Measurements from ENCODE around the gene CRYBG1. TPM values are rescaled to one million over a fixed set of nuclear protein-coding genes. Genes with fewer than 3 reads are reported as not detected.

The CRYBG1 gene
- polyA plus RNA-seq, 1 experiment: 0.75 TPM

DNA sequence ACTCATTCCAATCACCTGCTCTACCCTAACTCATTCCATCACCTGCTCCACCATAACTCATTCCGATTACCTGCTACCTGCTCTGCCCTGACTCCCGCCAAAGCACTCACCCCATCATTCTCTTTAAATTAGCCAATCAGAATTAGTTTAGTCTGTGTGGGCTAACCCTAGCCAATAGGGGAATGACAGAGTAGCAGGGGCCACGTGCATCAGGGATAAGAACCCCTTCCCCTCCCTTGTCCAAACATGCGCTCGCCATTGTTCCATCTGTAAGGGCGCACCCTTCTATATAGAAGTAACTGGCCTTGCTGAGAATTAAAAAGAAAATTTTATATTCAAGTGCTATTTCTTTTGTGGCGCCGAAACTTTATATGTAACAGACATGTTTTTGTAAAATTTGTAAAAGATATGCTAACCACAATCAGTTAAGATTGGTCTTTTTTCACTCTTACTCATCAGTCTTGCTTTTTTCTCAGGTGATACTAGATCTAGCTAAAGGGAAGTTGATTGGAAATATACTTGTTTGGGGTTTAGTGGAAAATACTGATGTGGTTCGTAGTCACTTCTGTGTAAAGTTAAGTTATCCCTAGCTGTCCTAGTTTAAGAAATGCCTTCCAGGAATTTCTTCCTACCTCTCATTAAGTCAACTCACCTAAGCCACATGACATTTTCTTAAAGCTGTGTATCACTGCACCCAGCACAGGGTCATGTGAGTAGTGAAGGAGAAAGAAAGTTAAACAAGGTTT lies 252.3 kb downstream of the CRYBG1 start:
- ChIA-PET POLR2A (no interaction called here), CTCF (interaction anchor here (1.0 to 1.4 kb wide), 2 partner anchors 9 kb away, joined by 3 read pairs; no protein-coding TSS in a partner anchor)
- H3K36me3 ChIP-seq (ENCODE audit: control insufficient read depth, insufficient read depth, low read length): no peaks in the 10 kb centered on the region
- DNase-seq (ENCODE audit: low read depth): no peak
- H3K4me3 ChIP-seq (ENCODE audit: low read depth, low read length): no peak overlapping the region
- TF ChIP-seq, protein P1, sequence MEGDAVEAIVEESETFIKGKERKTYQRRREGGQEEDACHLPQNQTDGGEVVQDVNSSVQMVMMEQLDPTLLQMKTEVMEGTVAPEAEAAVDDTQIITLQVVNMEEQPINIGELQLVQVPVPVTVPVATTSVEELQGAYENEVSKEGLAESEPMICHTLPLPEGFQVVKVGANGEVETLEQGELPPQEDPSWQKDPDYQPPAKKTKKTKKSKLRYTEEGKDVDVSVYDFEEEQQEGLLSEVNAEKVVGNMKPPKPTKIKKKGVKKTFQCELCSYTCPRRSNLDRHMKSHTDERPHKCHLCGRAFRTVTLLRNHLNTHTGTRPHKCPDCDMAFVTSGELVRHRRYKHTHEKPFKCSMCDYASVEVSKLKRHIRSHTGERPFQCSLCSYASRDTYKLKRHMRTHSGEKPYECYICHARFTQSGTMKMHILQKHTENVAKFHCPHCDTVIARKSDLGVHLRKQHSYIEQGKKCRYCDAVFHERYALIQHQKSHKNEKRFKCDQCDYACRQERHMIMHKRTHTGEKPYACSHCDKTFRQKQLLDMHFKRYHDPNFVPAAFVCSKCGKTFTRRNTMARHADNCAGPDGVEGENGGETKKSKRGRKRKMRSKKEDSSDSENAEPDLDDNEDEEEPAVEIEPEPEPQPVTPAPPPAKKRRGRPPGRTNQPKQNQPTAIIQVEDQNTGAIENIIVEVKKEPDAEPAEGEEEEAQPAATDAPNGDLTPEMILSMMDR (IDR thresholded peaks at IDR 0.05; ENCODE audit: insufficient read depth, low read depth, low read length): no peak
- H3K27me3 ChIP-seq (ENCODE audit: control insufficient read depth, insufficient read depth, low read length): no peaks in the 10 kb centered on the region

GRCh38 chr6:106613590-106613989 lies 253.1 kb downstream of the CRYBG1 start:
- DNase-seq (ENCODE audit: low read depth): no peak
- Histone ChIP-seq H3K27me3 (ENCODE audit: control insufficient read depth, insufficient read depth, low read length) (no peaks in the 10 kb centered on the region), H3K4me3 (ENCODE audit: low read depth, low read length) (no peak overlapping the region), H3K36me3 (ENCODE audit: control insufficient read depth, insufficient read depth, low read length) (no peaks in the 10 kb centered on the region)
- ChIA-PET POLR2A (no interaction called here), CTCF (interaction anchor here (1.0 kb wide), 2 partner anchors 8 to 10 kb away, joined by 3 read pairs; no protein-coding TSS in a partner anchor)
- TF ChIP-seq, protein P1 (IDR thresholded peaks at IDR 0.05; ENCODE audit: insufficient read depth, low read depth, low read length): no peak

DNA sequence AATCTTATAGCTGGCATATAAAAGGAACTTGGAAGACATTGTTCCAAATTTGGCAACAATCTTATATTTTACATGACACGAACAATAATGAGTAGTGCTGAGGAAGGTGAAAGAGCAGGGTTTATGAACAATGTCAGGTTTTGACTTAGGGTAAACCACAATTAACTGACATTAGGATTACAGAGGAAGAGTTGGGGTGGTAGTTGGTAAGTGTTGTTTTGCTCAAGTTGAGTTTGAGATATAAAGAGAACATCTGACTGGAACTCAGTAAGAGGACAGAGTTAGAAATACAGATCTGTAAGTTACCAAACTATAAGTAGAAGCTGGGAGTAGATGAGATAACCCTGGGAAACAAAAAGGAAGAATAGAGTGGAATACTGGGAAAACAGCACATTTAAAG lies 253.6 kb downstream of the CRYBG1 start:
- Histone ChIP-seq H3K27me3 (ENCODE audit: control insufficient read depth, insufficient read depth, low read length) (no peaks in the 10 kb centered on the region), H3K4me3 (ENCODE audit: low read depth, low read length) (no peak overlapping the region), H3K36me3 (ENCODE audit: control insufficient read depth, insufficient read depth, low read length) (peaks cover under 1% of the 10 kb centered on the region; the same call in 1 of the 2 replicates)
- ChIA-PET CTCF (interaction anchor here (1.0 kb wide), 1 partner anchor 11 kb away, joined by 3 read pairs; no protein-coding TSS in a partner anchor), POLR2A (no interaction called here)
- DNase-seq (ENCODE audit: low read depth): no peak
- TF ChIP-seq, protein P1 (IDR thresholded peaks at IDR 0.05; ENCODE audit: insufficient read depth, low read depth, low read length): no peak

DNA sequence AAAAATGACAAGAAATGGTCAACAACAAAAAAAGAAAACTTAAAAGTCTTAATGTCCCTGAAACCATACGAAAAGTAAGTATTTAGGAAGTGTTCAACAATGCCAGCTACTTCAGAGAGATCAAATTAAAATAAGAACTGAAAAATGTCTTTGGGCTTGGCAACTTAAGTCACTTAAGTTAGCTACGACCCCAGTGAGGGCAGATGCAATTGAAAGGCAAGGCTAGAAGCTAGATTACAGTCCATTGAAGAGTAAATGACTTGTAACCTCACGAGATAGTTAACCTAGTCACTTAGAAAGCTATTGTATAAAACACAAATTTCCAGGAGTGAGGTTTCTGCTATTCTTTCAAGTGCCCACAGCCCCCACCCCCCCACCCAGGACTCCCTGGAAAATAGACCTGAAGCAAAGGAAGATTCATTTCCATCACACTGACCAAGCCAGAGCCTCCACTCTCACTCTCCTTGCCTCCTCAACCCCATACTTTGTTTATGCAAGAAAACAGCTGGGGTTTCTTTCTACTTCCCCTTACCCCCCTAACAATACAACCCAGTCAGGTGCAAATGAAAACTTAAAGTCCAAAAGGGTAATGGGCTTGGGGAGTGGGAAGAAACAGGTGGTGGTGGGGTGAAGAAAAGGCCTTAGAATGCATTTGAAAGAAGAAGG lies 254.2 kb downstream of the CRYBG1 start:
- ChIA-PET CTCF (no interaction called here), POLR2A (no interaction called here)
- peaks cover 1% of the 10 kb centered on the region; the same call in 1 of the 2 replicates for H3K36me3 ChIP-seq (ENCODE audit: control insufficient read depth, insufficient read depth, low read length)
- no peak overlapping the region for H3K4me3 ChIP-seq (ENCODE audit: low read depth, low read length)
- H3K27me3 ChIP-seq (ENCODE audit: control insufficient read depth, insufficient read depth, low read length): no peaks in the 10 kb centered on the region
- no peak for DNase-seq (ENCODE audit: low read depth)
- TF ChIP-seq, protein P1 (IDR thresholded peaks at IDR 0.05; ENCODE audit: insufficient read depth, low read depth, low read length): no peak

DNA sequence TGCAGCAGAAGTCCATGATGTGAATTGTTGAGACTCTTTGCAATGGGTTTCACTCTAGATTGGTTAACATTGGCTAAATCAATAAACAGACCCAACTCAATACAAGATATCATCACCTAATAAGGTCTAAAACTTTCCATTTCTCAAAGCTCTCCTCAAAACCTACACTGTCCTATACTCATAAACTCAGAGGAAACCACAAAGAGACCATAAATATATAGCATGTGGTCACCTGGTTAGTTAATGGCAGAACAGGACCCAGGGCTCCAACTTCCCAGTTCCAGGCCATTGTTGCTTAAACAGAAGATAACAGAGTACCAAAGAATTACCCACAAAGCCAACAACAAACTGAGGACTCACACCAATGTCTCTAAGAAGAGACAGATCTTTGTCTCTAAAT lies 256.8 kb downstream of the CRYBG1 start:
- TF ChIP-seq, protein P1 (IDR thresholded peaks at IDR 0.05; ENCODE audit: insufficient read depth, low read depth, low read length): no peak
- CTCF ChIA-PET: interaction anchor here (1.6 kb wide), 1 partner anchor 9 kb away, joined by 4 read pairs; no protein-coding TSS in a partner anchor
- H3K4me3 ChIP-seq (ENCODE audit: low read depth, low read length): no peak overlapping the region
- DNase-seq (ENCODE audit: low read depth): no peak
- POLR2A ChIA-PET: no interaction called here
- H3K36me3 ChIP-seq (ENCODE audit: control insufficient read depth, insufficient read depth, low read length): peaks cover 1% of the 10 kb centered on the region; the same call in 1 of the 2 replicates
- no peaks in the 10 kb centered on the region for H3K27me3 ChIP-seq (ENCODE audit: control insufficient read depth, insufficient read depth, low read length)

Data from BJ (cell line).